HFF-Myc (cell line): ENCODE measurements around the gene KIF1A.

ENCODE experiments used
- DNase-seq: peaks from one replicate; pipeline ENCODE4 v3.0.0-alpha.2; 2011; ENCODE audit warnings: low read depth; ENCODE audit errors: extremely low read depth
- H3K4me3 ChIP-seq: replicated peaks from 2 replicates; pipeline ENCODE4 v1.5.1; 2011; ENCODE audit warnings: low read depth, mild to moderate bottlenecking, control low read depth, low read length
- CTCF ChIP-seq: IDR thresholded peaks from 2 replicates; pipeline ENCODE4 v1.5.1; 2012; ENCODE audit warnings: mild to moderate bottlenecking, low read depth, low read length, control low read depth; ENCODE audit errors: missing control alignments

The KIF1A gene

GRCh38 chr2:240823449-240824336 lies 3.7 kb upstream of the KIF1A start:
- no peak for TF ChIP-seq CTCF
- DNase-seq: no peak
- no peak overlapping the region for H3K4me3 ChIP-seq

DNA sequence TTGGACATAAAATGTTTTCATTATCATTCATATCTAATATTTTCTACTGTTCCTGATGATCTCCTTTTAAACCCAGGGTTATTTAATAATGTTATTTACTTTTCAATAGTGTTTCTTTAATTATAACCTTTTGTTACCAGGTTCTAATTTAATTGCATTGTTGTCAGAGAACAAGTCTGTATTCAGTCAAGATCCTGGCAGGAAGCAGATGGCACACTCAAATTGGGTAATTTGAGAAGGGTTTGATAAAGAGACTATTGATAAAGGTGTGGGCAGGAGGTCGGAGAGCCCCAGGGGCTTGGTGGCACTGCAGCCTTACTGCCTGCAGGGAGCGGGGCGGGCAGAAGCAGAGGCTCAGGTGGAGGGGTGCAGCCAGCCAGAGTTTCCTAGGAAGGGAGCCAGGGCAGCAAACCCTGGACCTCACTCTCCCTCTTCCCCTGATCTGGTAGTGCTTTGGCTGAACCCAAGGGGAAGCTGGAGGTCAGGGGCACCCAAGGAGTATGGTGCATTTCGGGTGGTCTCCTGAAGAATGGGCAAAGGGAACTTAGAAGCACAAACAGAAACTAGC lies 2.3 kb upstream of the KIF1A start:
- no peak for DNase-seq
- no peak for TF ChIP-seq CTCF
- H3K4me3 ChIP-seq: no peak overlapping the region

DNA sequence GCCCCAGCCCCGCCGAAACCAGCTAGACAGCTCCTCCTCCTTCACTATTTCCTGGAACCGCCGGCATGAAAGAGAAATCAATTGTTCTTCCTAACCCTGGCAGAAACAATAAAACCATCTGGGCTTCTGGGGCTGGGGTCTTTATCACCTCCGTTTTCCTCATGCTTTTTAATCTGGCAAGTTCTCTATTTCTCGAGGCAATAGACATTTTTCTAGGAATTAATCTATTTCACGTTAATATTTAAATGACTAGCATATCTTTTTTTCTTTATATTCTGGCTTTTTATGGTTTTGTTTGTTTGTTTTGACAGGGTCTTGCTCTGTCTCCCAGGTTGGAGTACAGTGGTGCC lies 1.4 kb upstream of the KIF1A start:
- no peak for DNase-seq
- H3K4me3 ChIP-seq: no peak overlapping the region
- no peak for TF ChIP-seq CTCF

- TF ChIP-seq CTCF: no peak
- DNase-seq: no peak
- no peak overlapping the region for H3K4me3 ChIP-seq
Measured at GRCh38 chr2:240820607-240821428, 799 bp upstream of the KIF1A start.

- no peak overlapping the region for H3K4me3 ChIP-seq
- no peak for DNase-seq
- no peak for TF ChIP-seq CTCF
Measured at GRCh38 chr2:240819126-240819857, 727 bp downstream of the KIF1A start.
